ENCODE measurements around the gene RPS3.

- no peak for TF ChIP-seq FOXK1 (CRISPR knock-in tag; IDR thresholded peaks at IDR 0.05; ENCODE audit: borderline replicate concordance)
- peak; percentile 57; the same call in 1 of the 2 replicates for TF ChIP-seq POLR2AphosphoS5 (IDR thresholded peaks at IDR 0.05; ENCODE audit: control insufficient read depth, insufficient read depth, low read depth, low read length)
- no peak for TF ChIP-seq ZFP30 (CRISPR knock-in tag; IDR thresholded peaks at IDR 0.05; ENCODE audit: borderline replicate concordance)
Measured at GRCh38 chr11:75420224-75421034, 21.1 kb downstream of the RPS3 start.

All from K562 (cell line).